ENCODE measurements around the gene HTT.

Gene HTT

GRCh38 chr4:3239998-3240920 lies 165.8 kb downstream of the HTT start:
- no peak for DNase-seq

- no peak for DNase-seq
Measured at GRCh38 chr4:3240936-3241522, 166.5 kb downstream of the HTT start.

GRCh38 chr4:3241898-3242524 lies 167.5 kb downstream of the HTT start:
- DNase-seq: no peak

- DNase-seq: no peak
Measured at GRCh38 chr4:3243136-3243780, 168.8 kb downstream of the HTT start.

- DNase-seq: no peak
Measured at GRCh38 chr4:3244002-3244401, 169.5 kb downstream of the HTT start.

GRCh38 chr4:3244747-3245146 lies 170.3 kb downstream of the HTT start:
- no peak for DNase-seq

GRCh38 chr4:3245676-3246075 lies 171.2 kb downstream of the HTT start:
- no peak for DNase-seq

- no peak for DNase-seq
Measured at GRCh38 chr4:3246458-3247398, 172.2 kb downstream of the HTT start.

- no peak for DNase-seq
Measured at GRCh38 chr4:3247399-3248177, 173.1 kb downstream of the HTT start.

GRCh38 chr4:3248178-3248480 lies 173.6 kb downstream of the HTT start:
- no peak for DNase-seq

GRCh38 chr4:3248811-3249661 lies 174.6 kb downstream of the HTT start, which contains the start of gene MSANTD1:
Gene MSANTD1 (plus strand): TSS chr4:3249159. CDS start chr4:3249223, 64 bp downstream.
- DNase-seq: no peak

- DNase-seq: no peak
Measured at GRCh38 chr4:3249711-3250437, 175.4 kb downstream of the HTT start.

GRCh38 chr4:3250438-3250955 lies 176.0 kb downstream of the HTT start:
- no peak for DNase-seq

GRCh38 chr4:3250956-3251690 lies 176.6 kb downstream of the HTT start:
- no peak for DNase-seq

- DNase-seq: no peak
Measured at GRCh38 chr4:3251691-3252479, 177.4 kb downstream of the HTT start.

- no peak for DNase-seq
Measured at GRCh38 chr4:3252480-3252828, 178.0 kb downstream of the HTT start.

GRCh38 chr4:3252831-3253641 lies 178.6 kb downstream of the HTT start:
- no peak for DNase-seq
